Measurements from ENCODE around the gene TGM1.

The TGM1 gene

DNA sequence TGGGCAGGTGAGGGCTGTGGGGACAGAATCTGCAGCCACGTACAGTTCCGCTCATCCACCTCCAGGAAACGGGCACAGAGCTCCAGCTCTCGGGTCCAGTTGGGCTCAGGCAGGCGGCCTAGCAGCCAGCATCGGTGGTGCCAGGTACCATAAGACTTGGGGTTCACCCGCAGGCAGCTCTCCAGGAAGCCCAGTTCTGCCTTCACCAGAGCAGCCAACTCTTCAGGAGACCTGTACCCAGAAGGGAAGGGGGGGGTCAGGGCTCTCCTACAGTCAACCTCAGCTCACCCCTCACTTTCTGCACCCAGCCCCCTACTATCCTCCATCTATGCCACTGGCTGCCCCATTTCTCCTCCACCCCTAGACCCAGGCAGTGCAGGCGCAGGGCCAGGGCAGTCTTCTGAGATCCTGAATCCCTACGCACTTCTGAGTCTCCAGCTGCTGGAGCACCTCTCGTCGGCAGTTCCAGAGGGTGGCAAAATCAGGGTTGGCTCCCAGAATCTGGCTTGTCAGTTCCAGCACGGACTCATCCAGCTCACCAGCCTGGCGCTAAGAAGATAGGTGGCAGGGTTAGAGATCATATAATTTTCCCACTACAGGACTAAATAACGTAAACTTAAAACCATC lies 7.0 kb upstream of the TGM1 start:
- no peak for DNase-seq

DNA sequence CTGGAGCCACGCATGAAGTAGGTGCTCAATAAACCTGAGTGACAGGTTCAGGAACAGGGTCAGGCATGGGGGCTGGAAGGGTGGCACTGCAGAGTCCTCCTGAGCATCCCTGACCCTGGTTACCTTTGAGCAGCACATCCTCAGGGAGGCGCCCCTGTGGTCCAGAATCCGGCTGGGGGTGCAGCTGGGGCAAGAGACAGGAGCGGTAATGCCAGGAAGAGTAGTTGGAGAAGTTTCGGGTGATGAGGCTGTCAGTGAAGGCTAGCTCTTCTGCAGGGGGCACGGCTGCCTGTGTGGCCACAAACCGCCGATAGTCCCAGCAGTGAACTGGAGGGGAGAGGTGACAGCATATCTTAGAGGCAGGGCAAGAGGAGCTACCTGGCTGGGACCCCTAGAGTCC lies 6.4 kb upstream of the TGM1 start:
- no peak for DNase-seq

DNA sequence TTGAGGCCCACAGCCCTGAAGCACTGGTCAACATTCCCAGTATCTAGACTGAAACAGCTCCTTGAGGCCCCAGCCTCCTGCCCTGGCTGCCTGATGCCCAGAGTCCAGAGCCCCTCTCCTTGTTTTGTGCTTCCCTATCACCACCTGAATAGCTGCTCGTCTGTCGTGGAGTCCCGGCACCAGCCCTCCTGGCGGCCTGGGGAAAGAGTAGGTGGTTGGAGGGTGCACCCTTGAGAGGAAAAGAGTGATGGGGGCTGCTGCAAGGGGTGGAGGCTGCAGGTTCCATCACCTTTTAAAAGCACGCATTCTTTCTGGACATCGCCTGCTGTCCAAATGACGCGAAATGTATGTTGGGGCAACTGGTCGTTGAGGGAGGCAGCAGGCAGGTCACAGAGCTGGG lies 5.2 kb upstream of the TGM1 start:
- no peak for DNase-seq

DNA sequence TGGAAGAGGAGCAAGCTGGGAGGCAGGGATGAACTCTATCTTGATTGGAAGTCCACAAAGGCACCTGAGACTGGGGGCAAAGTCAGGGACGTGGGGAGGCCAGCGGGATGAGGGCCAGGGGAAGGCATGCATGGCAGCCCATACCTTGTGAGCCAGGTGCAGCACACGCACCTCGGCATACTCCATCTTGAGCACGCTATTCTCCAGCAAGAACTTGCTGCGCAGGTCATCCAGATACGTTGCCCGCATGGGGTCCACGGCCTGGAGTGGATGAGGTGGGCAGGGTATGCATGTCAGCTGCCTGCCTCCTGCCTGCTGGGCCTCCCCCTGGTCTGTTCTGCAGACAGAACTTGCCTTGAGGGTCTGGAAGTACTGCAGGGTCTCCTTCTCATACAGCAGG lies 4.5 kb upstream of the TGM1 start:
- DNase-seq = no peak

DNA sequence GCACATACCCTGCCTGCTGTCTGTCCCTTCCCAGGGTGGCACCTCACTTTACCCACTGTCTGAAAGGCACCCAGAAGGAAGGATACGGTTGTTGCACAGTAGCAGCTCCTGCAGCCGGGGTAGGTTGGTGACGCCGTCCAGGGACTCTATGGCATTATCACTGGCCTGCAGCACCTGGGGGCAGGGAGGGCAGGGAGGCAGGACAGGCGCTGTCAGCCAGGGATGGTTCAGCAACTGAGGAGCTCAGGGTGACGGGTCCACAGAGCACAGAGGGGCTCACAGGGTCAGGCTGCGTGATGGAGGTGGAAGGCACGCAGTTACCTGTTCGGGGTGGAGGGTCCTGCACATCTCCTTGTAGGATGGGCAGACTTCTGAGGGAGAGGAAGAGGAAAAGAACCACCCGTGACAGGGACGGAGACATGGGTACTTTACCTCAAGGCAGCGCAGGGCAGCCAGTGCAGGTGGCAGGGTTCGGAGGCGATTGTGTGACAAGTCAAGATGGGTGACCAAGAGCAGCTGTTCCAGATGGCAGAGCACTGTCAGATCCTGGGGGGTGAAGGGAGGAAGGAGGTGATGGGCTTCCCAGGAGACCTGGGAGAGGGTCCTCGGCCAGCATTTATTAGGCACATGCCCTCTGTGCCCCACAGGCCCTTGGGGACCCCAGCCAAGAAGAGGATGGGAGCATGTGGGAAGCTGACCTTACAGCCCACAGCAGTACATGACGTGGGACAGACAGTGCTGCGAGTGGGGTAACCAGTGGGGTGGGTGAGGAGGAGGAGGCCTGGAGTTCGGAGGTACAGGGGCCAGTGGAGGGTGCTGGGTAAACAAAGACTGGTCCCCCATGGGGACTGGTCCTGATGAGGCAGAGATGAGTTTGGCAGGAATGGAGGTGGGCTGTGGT lies 3.6 kb upstream of the TGM1 start:
- DNase-seq = no peak

DNA sequence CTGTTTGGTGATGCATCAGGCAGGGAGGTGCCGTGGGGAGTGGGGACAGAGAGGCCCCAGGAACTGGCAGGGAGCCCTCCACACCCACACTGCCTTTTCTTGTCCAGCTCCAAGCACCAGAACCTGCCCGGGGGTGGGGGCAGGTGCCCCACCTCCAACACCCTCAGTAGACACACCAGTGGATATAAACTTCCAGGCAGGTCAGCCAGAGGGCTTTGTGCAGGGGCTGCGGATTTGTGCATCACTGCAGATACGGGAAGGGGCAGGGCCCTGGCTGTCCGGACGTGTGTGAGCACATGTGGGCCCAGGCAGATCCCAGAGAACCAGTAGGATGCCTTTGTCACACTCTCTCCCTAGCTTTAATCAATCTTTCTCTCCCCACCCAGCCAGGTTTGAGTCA lies 1.3 kb upstream of the TGM1 start:
- no peak for DNase-seq

DNA sequence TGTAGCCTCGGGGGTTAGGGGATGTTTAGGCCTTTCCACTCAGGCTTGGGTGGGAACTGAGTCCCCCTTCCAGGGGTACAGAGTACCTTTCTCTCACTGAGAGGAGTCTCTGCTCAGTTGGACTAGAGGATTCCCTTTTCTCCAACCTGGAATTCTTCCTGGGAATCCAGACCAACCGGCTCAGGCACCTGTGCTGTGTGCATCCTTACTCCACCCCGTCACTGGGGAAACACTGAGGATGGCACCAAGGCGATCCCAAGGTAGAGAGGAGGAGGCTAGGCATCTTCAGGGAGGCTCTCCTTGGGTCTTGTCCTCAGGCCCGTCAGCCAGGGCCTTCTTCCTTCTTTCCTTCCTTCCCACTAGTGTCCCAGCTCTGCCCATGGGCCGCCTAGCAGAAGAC lies 871 bp upstream of the TGM1 start:
- no peak for DNase-seq

DNA sequence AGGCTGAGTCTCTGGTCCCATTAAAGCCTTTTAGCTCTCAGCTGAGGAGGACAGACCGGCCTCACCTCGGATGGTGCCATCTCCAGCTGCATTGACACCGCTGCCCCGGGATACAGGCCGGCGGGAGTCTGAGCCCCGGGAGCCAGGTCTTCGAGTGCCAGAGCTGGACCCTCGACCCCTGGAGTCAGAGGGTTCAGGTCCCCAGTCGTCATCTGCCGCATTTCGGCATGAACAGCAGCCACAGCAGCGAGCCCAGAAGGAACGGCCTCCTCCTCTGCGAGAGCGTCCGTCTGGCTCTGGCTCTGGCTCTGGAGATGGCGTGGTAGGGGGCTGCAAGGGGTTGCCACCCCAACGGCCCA lies 1.0 kb downstream of the TGM1 start:
- no peak for DNase-seq

DNA sequence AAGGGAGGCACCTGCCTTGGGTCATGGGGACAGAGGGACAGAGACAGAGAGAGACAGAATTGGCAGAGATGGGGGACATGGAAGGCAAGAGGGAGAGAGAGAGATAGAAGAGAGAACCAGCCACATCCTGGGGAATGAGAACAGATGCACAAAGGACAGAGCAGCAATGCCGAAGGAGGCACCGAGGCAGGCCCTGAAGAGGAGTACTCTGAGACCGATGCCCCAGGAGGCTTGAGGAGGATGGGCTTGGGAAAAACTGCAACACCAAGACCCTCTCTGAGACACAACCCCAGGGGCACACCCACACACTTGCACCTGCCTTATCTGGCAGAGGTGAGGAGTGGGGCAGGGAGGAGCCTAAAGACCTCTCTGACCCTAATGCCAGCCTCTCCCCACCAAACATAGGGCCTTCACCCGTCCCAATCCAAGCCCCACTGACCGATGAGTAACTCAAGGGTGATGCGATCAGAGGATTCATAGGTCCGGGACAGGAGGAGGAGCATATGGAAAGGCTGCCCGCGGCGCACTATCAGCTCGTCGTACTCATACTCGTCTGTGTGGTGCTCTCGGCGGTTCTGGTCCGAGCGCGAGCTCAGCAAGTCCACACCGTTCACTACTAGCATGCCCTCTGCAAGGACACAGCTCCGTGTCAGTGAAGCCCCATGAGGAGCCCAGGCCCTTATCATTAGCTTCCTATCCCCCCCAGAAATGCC lies 1.6 kb downstream of the TGM1 start:
- DNase-seq = no peak

DNA sequence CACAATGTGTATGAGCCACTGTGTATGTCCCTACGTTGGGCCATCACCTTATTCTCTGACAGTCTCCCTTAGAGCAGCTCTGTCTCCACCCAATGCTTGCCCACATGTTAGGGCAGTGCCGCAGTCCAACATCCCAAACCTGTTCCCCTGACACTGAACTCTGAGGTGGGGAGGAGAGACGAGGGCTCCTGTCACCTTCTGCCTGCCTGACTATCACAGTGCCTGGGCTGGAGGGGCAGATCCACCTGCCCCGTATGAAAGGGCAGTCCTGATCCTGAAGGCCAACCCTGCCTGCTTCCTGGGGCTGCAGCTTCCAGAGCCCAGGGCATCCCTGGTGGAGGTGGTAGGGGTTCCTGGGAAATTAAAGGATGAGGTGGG lies 2.2 kb downstream of the TGM1 start:
- DNase-seq = no peak

DNA sequence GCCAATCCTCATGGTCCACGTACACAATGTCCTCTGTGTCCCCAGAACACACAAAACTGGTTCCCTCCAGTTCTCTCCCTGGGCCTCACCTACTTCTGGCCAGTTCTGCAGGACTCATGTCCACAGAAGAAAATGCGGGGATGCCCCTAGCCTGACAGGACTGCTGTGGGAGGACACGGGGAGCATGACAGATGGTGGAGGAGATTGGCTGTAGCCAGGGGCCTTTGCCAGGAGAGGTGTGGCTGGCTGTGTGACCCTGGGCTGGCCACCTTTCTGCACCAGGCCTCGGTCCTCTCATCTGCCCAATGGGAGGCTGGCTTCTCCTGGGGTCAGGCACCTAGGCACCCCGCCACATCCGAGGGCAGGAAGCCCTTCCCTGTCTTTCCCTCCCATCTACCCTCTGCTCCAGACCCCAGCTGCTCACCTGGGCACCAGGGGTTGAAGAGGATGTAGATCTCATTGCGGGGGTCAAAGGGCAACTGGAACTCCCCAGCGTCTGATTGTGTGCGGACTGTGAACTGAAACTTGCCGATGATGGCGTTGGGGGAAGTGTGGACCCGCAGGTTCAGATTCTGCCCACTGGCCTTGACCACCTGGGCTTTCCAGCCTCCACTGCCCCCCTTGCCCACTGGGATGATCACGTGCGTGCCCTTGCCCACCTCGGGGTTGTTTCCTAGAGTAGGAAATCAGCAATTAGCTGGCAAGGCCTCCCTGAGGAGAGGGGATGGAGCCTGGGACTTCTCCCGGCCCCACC lies 2.8 kb downstream of the TGM1 start:
- no peak for DNase-seq

DNA sequence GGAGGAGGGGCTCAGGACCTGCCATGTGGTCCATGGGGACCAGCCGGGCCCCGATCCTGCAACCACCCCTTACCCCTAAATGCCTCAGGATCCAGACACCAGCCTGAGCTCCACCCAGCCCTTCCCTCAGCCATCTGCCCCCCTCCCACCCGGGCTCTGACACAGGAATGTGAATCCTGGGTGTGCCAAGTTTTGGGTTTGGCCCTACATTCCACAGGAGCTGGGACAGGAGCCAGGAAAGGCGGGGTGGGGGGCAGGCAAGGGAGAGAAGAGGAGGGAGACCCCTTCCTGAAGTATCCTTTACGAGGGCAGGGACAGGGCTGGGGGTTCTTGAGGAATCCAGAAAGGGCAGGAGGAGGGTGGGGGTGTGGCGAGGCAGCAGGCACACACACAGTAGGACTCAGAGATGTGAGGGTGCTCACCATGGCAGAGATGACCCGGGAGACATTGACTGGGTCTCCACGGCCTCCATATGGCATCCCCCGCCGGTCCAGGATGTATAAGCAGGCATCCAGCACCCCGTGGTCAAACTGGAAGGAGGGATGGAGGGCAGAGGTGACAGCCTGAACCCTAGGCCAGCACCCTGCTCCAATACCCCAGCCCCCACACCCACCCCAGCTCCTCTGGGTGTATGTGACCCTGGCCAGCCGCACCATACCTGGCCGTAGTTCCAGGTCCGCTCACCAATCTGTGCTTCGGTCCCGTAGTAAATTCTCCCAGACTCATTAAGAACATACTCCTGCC lies 3.5 kb downstream of the TGM1 start:
- no peak for DNase-seq

DNA sequence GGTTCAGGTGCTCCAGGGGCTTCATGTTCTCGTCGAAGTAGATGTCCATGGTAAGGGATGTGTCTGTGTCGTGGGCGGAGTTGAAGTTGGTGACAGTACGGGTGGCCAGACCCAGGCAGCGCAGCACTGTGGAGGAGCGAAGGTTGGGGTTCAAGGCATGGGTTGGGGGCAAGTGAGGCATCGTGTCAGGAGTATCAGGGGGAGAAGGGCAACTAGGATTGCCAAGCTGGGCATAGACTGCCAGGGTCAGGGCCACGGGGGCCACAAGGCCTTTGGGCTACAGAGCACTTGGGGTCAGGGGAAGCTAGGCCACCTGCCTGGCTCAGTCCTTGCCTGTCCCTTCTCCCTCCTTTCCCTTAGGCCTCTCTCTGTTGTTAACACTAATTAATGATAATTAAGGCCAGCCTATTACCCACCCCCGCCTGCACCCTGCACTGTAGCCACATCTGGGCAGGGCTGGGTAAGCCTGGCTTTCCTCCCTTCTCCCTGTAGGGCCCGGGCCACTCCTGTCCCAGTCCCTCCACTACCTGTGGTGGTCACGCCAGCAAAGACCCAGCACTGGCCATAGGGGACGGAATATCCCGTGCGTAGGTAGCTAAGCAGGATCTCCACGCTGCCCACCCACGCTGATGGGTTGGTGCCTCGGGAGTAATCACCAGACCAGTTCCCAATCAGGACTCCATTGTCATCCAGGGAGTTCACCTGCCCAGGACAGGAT lies 4.3 kb downstream of the TGM1 start:
- DNase-seq = no peak

DNA sequence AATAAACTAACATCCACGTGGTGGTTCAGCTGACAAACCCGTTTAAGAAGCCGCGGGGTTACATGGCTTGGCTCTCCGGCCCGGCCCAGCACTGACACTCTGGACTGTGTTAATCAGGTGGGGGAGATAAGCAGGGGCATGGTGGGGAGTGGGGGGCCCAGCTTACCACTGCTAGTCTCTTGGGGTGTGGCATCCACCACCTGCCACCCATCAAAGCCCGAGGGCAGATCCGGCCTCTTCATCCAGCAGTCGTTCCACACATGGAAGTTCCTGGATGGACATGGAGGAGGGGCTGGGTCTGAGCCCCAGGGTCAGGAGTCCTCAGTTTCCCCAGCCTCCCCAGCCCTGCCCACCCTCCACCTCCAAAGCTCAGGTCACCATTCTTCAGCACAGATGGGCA lies 4.9 kb downstream of the TGM1 start:
- no peak for DNase-seq

DNA sequence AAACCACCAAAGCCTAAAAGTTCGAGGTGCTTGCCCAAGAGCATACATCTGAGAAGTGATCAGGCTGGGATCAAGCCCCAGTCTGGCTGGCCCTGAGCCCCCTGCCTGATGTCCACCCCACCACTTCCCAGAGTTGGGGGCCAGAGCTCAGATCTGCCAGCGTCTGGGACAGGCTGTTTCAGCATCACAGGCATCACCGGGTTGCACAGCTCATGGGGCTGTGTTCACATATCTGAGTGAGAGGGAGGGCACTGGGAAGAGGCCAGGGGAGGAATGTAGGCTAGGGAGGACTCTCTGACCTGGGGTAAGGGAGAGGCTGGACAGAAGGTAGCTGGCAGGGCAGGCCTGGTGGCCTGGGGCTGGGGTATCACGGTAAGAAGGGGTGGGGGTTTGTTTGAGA lies 6.0 kb downstream of the TGM1 start:
- no peak for DNase-seq

DNA sequence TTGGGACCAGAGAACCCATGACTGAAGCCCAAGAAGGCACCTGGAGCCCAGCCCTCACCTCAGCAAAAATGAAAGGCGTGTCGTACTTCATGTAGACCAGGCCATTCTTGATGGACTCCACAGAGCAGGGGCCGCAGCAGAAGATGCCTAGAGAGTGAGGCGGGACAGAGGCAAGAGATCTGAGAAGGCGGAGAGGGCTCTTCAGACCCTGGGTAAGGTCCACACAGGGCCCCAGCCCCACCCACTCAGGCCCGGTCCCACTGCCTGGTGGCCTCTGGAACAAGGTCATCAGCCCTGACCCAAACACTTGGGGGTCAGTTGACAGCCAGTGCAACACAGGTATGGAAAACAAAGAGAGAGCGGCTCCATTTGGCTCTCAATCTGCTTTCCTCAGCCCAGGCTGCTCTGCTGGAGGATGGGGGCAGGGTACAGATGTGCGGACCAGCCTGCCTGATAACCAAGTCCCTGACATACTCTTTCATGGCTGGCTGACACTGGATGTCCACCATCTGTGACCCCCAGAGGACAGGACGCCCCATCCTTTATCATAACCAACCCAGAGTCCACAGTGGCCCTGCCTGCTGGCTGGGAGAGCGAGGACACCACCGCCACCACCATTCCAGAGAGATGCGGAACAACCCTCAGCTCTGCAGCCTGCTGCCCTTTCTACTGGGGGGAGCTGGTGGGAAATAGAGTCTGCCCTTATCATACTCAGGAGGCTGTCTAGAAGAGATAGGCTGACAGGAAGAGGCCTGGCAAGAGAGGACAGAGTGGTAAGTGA lies 6.9 kb downstream of the TGM1 start:
- no peak for DNase-seq

DNA sequence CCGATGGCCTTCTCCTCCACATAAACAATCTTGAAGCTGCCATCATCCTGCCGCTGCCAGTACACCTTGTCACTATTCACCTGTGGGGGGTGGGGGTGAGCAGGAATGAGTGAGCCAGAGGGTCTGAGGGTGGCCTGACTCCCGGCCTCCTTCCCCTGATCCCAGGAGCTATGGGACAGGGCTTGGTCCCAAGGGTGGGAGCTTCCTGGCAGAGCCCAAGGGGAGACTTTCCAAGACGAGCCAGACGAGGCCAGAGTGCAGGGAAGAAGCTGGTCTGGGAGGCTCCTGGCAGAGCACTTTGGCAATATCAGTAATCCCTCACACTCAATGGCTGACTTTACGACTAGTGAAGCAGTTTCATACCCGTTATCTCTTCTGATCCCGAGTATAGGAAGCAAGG lies 7.5 kb downstream of the TGM1 start:
- no peak for DNase-seq

DNA sequence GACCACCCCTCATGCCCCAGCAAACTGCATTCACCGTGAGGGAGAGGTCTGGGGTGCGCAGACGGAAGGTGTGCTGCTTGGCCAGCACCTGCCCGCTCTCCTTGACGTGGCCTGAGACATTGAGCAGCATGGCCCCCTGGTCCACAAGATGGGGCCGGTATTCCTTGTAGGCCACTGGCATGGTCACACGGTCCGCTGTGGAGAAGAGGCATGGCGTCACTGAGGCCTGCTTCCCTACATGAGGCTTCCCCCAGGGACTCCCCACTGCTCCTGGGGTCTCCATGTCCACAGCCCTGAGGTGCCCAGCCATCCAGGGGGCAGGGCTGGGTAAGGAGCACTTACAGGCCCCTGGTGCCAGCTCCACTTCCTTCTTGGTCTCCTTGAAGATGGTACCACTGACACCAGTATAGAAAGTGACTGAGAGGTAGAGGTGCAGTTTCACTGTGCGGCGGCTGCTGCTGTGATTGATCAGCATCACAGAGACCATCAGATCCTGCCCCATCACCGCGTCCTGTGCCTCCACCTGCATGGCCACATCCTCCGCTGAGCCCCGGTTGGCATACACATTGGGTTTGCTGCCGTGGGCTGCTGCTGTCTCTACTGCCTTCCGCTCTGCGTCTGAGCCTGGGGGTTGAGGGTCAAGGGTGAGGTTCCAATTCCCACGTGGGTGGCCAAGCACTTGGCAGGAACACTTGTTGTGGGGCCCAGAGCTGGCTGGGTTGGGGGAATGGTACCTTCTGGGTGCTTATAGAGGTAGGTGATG lies 8.2 kb downstream of the TGM1 start:
- no peak for DNase-seq

DNA sequence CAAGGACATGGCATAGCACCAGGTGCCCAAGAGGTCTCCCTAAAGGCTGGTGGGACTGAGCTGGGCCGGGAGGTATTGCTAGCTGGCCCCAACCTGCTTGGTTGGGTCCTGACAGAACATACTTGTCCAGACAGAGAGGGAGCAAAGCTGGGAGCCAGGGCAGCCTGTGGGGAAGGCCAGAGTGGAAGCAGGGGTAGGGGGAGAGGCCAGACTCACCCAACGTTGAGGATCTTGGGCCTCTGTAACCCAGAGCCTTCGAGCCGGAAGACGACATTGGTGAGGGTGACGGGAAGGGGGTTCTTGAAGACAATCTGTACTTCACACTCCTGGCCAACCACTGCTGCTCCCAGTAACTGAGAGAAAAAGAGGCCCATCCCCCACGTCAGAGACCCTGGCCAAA lies 9.0 kb downstream of the TGM1 start:
- DNase-seq = no peak
